PC-3 (cell line): ENCODE results near the gene OCA2. TPM values are rescaled to one million over a fixed set of nuclear protein-coding genes. Genes with fewer than 3 reads are reported as not detected.

Experiments
- ATAC-seq: fragments of 200-7000 bp; cut with Tn5 transposase; 2 replicates; pipeline ENCODE4 v1.9.1; 2020; ENCODE audit warnings: mild to moderate bottlenecking, moderate library complexity
- BruUV-seq: library from RNA; stranded (reverse); fragments of 400-500 nt; replicated peaks from 2 replicates; lab custom pipeline; 2021; lab: Mats Ljungman, UMichigan
- CTCF ChIA-PET: fragments of 300-600 bp; sonication (Branson Sonifier 250); formaldehyde crosslinking; loops from one replicate; lab custom pipeline; 2022; ENCODE audit warnings: antibody characterized with exemption; lab: Charles Lee
- POLR2A ChIA-PET: fragments of 300-600 bp; sonication (Branson Sonifier 250); formaldehyde crosslinking; loops from one replicate; lab custom pipeline; 2022; ENCODE audit warnings: antibody characterized with exemption; ENCODE audit not compliant: unreplicated experiment; lab: Charles Lee
- DNase-seq: peaks from one replicate; pipeline ENCODE4 v3.0.0-alpha.2; 2015
- H2AFZ ChIP-seq: fragments of 300-600 bp; sonication (generic); 2 replicates; pipeline ENCODE4 v1.6.0; 2016; ENCODE audit warnings: antibody characterized with exemption, low read length
- H3F3A ChIP-seq: fragments of 300-600 bp; sonication (generic); one replicate; pipeline ENCODE4 v1.6.0; 2017; ENCODE audit warnings: antibody characterized with exemption, low read length, control low read depth, mild to moderate bottlenecking; ENCODE audit not compliant: unreplicated experiment
- H3K27ac ChIP-seq: fragments of 300-600 bp; sonication (generic); 2 replicates; pipeline ENCODE4 v1.5.1; 2016; ENCODE audit warnings: mild to moderate bottlenecking, low read length
- H3K27me3 ChIP-seq: fragments of 300-600 bp; sonication (generic); 2 replicates; pipeline ENCODE4 v1.6.1; 2016; ENCODE audit warnings: low read length, mixed read lengths
- H3K36me3 ChIP-seq: fragments of 300-600 bp; sonication (generic); 2 replicates; pipeline ENCODE4 v1.6.1; 2016; ENCODE audit warnings: low read depth, mixed run types, low read length, mixed read lengths
- H3K4me1 ChIP-seq: fragments of 300-600 bp; sonication (generic); 2 replicates; pipeline ENCODE4 v1.5.1; 2016; ENCODE audit warnings: low read length; ENCODE audit not compliant: insufficient read depth
- H3K4me2 ChIP-seq: fragments of 300-600 bp; sonication (generic); 2 replicates; pipeline ENCODE4 v1.6.0; 2016; ENCODE audit warnings: low read length
- H3K4me3 ChIP-seq: fragments of 300-600 bp; sonication (generic); 2 replicates; pipeline ENCODE4 v1.5.1; 2016; ENCODE audit warnings: mild to moderate bottlenecking, low read length, mixed read lengths
- H3K79me2 ChIP-seq: fragments of 300-600 bp; sonication (generic); 2 replicates; pipeline ENCODE4 v1.6.1; 2017; ENCODE audit warnings: low read length, mixed read lengths
- H3K9ac ChIP-seq: fragments of 300-600 bp; sonication (generic); 2 replicates; pipeline ENCODE4 v1.6.0; 2016; ENCODE audit warnings: mild to moderate bottlenecking, low read length
- H3K9me2 ChIP-seq: fragments of 300-600 bp; sonication (generic); replicated peaks from 2 replicates; pipeline ENCODE4 v1.6.1; 2016; ENCODE audit warnings: mixed run types, low read length, mixed read lengths
- H3K9me3 ChIP-seq: fragments of 300-600 bp; sonication (generic); 2 replicates; pipeline ENCODE4 v1.6.1; 2016; ENCODE audit warnings: low read length, mixed read lengths
- H4K20me1 ChIP-seq: fragments of 300-600 bp; sonication (generic); 2 replicates; pipeline ENCODE4 v1.6.1; 2016; ENCODE audit warnings: low read length, mixed read lengths
- CTCF ChIP-seq: fragments of 300-600 bp; sonication (generic); conservative IDR thresholded peaks from 2 replicates; pipeline ENCODE4 v1.5.1; 2017; ENCODE audit warnings: antibody characterized with exemption, low read depth, mild to moderate bottlenecking, low read length
- EZH2 ChIP-seq: fragments of 300-600 bp; sonication (generic); IDR thresholded peaks from one replicate; pipeline ENCODE4 v1.6.1; 2017; ENCODE audit warnings: antibody characterized with exemption, mild to moderate bottlenecking, low read length; ENCODE audit not compliant: unreplicated experiment
- EZH2phosphoT487 ChIP-seq: fragments of 300-600 bp; sonication (generic); IDR thresholded peaks from 2 replicates; pipeline ENCODE4 v1.6.1; 2018; ENCODE audit warnings: mild to moderate bottlenecking, antibody characterized with exemption, low read length, borderline replicate concordance
- intact Hi-C: fragments of 100-400 bp; cut with micrococcal nuclease; formaldehyde crosslinking; loops from 2 replicates; pipeline ENCODE4 v1.9.0; 2023
- total RNA-seq: library from RNA; depleted of rRNA; stranded (reverse); fragments of >200 nt; gene quantifications from 2 replicates; pipeline ENCODE4 v1.2.3, GENCODE V29; 2014

Gene OCA2
- total RNA-seq, 1 experiment from 2014 or later: not detected

GRCh38 chr15:28133281-28133680, 34.2 kb upstream of the OCA2 start:
- no peaks in the 10 kb centered on the region for H3K9me2 ChIP-seq
- peaks cover 7% of the 10 kb centered on the region for H3K36me3 ChIP-seq
- no peaks in the 10 kb centered on the region for H3K79me2 ChIP-seq
- no peaks in the 10 kb centered on the region for H3K4me1 ChIP-seq
- no peaks in the 10 kb centered on the region for H3K27me3 ChIP-seq
- no peak overlapping the region for H3K9ac ChIP-seq
- ATAC-seq (no peak), DNase-seq (no peak)
- H2AFZ ChIP-seq: no peak overlapping the region
- no peaks in the 10 kb centered on the region for H3F3A ChIP-seq
- H3K4me2 ChIP-seq: no peak overlapping the region
- intact Hi-C loops: no loop called here
- CTCF ChIA-PET: no interaction called here
- TF ChIP-seq EZH2phosphoT487 (no peak), CTCF (no peak), EZH2 (no peak)
- no peak overlapping the region for H3K4me3 ChIP-seq
- POLR2A ChIA-PET: no interaction called here
- BruUV-seq: no TSS peak
- H3K9me3 ChIP-seq: no peaks in the 10 kb centered on the region
- H3K27ac ChIP-seq: no peak overlapping the region
- H4K20me1 ChIP-seq: no peaks in the 10 kb centered on the region

GRCh38 chr15:28132524-28133275, 33.6 kb upstream of the OCA2 start:
- no peak for DNase-seq
- TF ChIP-seq EZH2 (no peak), CTCF (no peak), EZH2phosphoT487 (no peak)
- BruUV-seq: no TSS peak
- H3K9ac ChIP-seq: no peak overlapping the region
- no peaks in the 10 kb centered on the region for H3K27me3 ChIP-seq
- H3K36me3 ChIP-seq: peaks cover 7% of the 10 kb centered on the region
- no peaks in the 10 kb centered on the region for H3K4me1 ChIP-seq
- ChIA-PET POLR2A (no interaction called here), CTCF (no interaction called here)
- no peaks in the 10 kb centered on the region for H3F3A ChIP-seq
- intact Hi-C loops: no loop called here
- H3K27ac ChIP-seq: no peak overlapping the region
- no peak overlapping the region for H2AFZ ChIP-seq
- no peaks in the 10 kb centered on the region for H4K20me1 ChIP-seq
- ATAC-seq: no peak
- no peak overlapping the region for H3K4me2 ChIP-seq
- H3K4me3 ChIP-seq: no peak overlapping the region
- H3K9me2 ChIP-seq: no peaks in the 10 kb centered on the region
- H3K9me3 ChIP-seq: no peaks in the 10 kb centered on the region
- no peaks in the 10 kb centered on the region for H3K79me2 ChIP-seq

GRCh38 chr15:28131946-28132345, 32.8 kb upstream of the OCA2 start:
- H3K4me2 ChIP-seq: no peak overlapping the region
- H2AFZ ChIP-seq: no peak overlapping the region
- no peaks in the 10 kb centered on the region for H3K4me1 ChIP-seq
- CTCF ChIA-PET: no interaction called here
- H3K9ac ChIP-seq: no peak overlapping the region
- H3K36me3 ChIP-seq: peaks cover 7% of the 10 kb centered on the region
- intact Hi-C loops: no loop called here
- H3K27ac ChIP-seq: no peak overlapping the region
- no peaks in the 10 kb centered on the region for H3K9me3 ChIP-seq
- TF ChIP-seq EZH2 (no peak), EZH2phosphoT487 (no peak), CTCF (no peak)
- ATAC-seq (no peak), DNase-seq (no peak)
- no peak overlapping the region for H3K4me3 ChIP-seq
- BruUV-seq: no TSS peak
- no peaks in the 10 kb centered on the region for H3K79me2 ChIP-seq
- no peaks in the 10 kb centered on the region for H3K9me2 ChIP-seq
- POLR2A ChIA-PET: no interaction called here
- no peaks in the 10 kb centered on the region for H3F3A ChIP-seq
- no peaks in the 10 kb centered on the region for H3K27me3 ChIP-seq
- H4K20me1 ChIP-seq: no peaks in the 10 kb centered on the region
